Spleen (tissue), 7 donors: ENCODE measurements around the gene GIPC2.

Source experiments
- CTCF ChIP-seq, 11 experiments: fragments of 200-600 bp in 7 of 11; fragments of 450-650 bp in 4 of 11; sonication (generic) in 4 of 11; IDR thresholded peaks in 8 of 11; conservative IDR thresholded peaks in 3 of 11; 1 replicate in 7 of 11; 2 replicates in 4 of 11; pipeline versions ENCODE4 v1.4.0 to v1.8.0; 2016 to 2021; ENCODE audit warnings: antibody characterized with exemption in 11 of 11, inconsistent platforms in 4 of 11, mild to moderate bottlenecking in 1 of 11
- POLR2A ChIP-seq, 3 donors: fragments of 450-650 bp; IDR thresholded peaks; one replicate each; pipeline ENCODE4 v1.5.1; 2017; ENCODE audit warnings: antibody characterized with exemption in 3 of 3, mild to moderate bottlenecking in 1 of 3
- donor health status: DM: no; HTN: no; CAD: no; lungs with moderate emphysema.
- donor health status: DM: no; HTN: no; CAD: no.
- donor health status: DM: no; HTN: no; CAD: no.

GRCh38 chr1:78044796-78045562 lies 787 bp upstream of the GIPC2 start:
- TF ChIP-seq CTCF (IDR thresholded peaks at IDR 0.05 in 8 of 11, conservative IDR thresholded peaks at IDR 0.05 in 3 of 11) = no peak
- TF ChIP-seq POLR2A (IDR thresholded peaks at IDR 0.05) = no peak
